ENCODE data around the gene TEC.

GRCh38 chr4:48308901-48309300 is 39.3 kb upstream of the TEC start:
- TF ChIP-seq CTCF (IDR thresholded peaks at IDR 0.05) (no peak), POLR2A (IDR thresholded peaks at IDR 0.05) (no peak)

Data from thyroid gland (tissue), 4 donors.